Liver (tissue), 3 donors: Measurements from ENCODE around the gene CFAP221.

Experiments used
- EGR1 ChIP-seq, 2 donors: IDR thresholded peaks; 2 replicates each; pipeline ENCODE4 v1.6.1; 2016 to 2018; ENCODE audit warnings: antibody characterized with exemption in 2 of 2, low read depth in 2 of 2
- FOXA1 ChIP-seq: IDR thresholded peaks from 2 replicates; pipeline ENCODE4 v1.6.1; 2016; ENCODE audit warnings: antibody characterized with exemption
- TF ChIP-seq, protein P1 (sequence below): fragments of 150-350 bp; IDR thresholded peaks from 2 replicates; pipeline ENCODE4 v1.5.1; 2017; ENCODE audit warnings: improper control_type of control experiment, low read depth, low read length; ENCODE audit not compliant: missing input control
- TF ChIP-seq, protein P2 (sequence below): IDR thresholded peaks from 2 replicates; pipeline ENCODE4 v1.6.1; 2016; ENCODE audit warnings: antibody characterized with exemption
- TF ChIP-seq, protein P3 (sequence below): IDR thresholded peaks from 2 replicates; pipeline ENCODE4 v1.6.1; 2016; ENCODE audit warnings: antibody characterized with exemption, mild to moderate bottlenecking
- donor health status: healthy.
- donor health status: healthy.

DNA sequence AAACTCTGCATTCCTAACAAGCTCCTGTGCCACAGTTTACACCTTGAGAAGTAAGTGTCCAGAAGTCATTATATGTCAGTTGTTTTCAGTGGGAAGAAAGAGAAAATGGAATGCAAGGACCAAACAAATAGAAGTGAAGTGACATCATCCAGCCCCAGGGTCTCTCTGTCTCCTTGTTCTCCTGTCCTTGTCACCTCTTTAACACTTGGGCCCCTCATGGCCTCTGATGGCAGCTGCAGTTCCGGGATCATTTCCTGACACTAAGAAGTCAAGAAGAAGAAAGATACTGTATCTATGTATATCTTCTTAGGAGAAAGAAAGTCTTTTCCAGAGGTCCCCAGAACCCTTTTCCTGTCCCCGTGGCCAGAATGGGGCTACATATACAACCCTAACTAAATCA, 2.8 kb upstream of the CFAP221 start:
- TF ChIP-seq, protein P1, sequence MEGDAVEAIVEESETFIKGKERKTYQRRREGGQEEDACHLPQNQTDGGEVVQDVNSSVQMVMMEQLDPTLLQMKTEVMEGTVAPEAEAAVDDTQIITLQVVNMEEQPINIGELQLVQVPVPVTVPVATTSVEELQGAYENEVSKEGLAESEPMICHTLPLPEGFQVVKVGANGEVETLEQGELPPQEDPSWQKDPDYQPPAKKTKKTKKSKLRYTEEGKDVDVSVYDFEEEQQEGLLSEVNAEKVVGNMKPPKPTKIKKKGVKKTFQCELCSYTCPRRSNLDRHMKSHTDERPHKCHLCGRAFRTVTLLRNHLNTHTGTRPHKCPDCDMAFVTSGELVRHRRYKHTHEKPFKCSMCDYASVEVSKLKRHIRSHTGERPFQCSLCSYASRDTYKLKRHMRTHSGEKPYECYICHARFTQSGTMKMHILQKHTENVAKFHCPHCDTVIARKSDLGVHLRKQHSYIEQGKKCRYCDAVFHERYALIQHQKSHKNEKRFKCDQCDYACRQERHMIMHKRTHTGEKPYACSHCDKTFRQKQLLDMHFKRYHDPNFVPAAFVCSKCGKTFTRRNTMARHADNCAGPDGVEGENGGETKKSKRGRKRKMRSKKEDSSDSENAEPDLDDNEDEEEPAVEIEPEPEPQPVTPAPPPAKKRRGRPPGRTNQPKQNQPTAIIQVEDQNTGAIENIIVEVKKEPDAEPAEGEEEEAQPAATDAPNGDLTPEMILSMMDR = no peak
- TF ChIP-seq, protein P2, sequence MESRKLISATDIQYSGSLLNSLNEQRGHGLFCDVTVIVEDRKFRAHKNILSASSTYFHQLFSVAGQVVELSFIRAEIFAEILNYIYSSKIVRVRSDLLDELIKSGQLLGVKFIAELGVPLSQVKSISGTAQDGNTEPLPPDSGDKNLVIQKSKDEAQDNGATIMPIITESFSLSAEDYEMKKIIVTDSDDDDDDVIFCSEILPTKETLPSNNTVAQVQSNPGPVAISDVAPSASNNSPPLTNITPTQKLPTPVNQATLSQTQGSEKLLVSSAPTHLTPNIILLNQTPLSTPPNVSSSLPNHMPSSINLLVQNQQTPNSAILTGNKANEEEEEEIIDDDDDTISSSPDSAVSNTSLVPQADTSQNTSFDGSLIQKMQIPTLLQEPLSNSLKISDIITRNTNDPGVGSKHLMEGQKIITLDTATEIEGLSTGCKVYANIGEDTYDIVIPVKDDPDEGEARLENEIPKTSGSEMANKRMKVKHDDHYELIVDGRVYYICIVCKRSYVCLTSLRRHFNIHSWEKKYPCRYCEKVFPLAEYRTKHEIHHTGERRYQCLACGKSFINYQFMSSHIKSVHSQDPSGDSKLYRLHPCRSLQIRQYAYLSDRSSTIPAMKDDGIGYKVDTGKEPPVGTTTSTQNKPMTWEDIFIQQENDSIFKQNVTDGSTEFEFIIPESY = no peak
- no peak for TF ChIP-seq EGR1 (IDR thresholded peaks at IDR 0.05; ENCODE audit: low read depth in 2 of 2)
- TF ChIP-seq FOXA1 = no peak
- TF ChIP-seq, protein P3, sequence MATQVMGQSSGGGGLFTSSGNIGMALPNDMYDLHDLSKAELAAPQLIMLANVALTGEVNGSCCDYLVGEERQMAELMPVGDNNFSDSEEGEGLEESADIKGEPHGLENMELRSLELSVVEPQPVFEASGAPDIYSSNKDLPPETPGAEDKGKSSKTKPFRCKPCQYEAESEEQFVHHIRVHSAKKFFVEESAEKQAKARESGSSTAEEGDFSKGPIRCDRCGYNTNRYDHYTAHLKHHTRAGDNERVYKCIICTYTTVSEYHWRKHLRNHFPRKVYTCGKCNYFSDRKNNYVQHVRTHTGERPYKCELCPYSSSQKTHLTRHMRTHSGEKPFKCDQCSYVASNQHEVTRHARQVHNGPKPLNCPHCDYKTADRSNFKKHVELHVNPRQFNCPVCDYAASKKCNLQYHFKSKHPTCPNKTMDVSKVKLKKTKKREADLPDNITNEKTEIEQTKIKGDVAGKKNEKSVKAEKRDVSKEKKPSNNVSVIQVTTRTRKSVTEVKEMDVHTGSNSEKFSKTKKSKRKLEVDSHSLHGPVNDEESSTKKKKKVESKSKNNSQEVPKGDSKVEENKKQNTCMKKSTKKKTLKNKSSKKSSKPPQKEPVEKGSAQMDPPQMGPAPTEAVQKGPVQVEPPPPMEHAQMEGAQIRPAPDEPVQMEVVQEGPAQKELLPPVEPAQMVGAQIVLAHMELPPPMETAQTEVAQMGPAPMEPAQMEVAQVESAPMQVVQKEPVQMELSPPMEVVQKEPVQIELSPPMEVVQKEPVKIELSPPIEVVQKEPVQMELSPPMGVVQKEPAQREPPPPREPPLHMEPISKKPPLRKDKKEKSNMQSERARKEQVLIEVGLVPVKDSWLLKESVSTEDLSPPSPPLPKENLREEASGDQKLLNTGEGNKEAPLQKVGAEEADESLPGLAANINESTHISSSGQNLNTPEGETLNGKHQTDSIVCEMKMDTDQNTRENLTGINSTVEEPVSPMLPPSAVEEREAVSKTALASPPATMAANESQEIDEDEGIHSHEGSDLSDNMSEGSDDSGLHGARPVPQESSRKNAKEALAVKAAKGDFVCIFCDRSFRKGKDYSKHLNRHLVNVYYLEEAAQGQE = no peak
